Right lobe of liver (tissue), 6 donors: ENCODE data around the gene DAPK1. TPM values are rescaled to one million over a fixed set of nuclear protein-coding genes. Genes with fewer than 3 reads are reported as not detected.

Experiments used
- ATAC-seq, 4 donors: fragments of 200-7000 bp; cut with Tn5 transposase; one replicate each; pipeline ENCODE4 v1.9.1; 2020; ENCODE audit warnings: mild to moderate bottlenecking in 4 of 4, moderate library complexity in 4 of 4
- DNase-seq, 3 donors: peaks; one replicate each; pipeline ENCODE4 v3.0.0-alpha.2; 2020
- H3K27ac ChIP-seq, 3 donors: fragments of 200-600 bp; one replicate each; pipeline ENCODE4 v1.8.0; 2022
- H3K27me3 ChIP-seq, 2 donors: fragments of 200-600 bp; one replicate each; pipeline ENCODE4 v1.8.0; 2022
- H3K36me3 ChIP-seq, 4 donors: fragments of 200-600 bp; sonication (generic) in 1 of 4; one replicate each; pipeline versions ENCODE4 v1.5.1 to v1.8.0; 2017 to 2022; ENCODE audit warnings: control low read depth in 1 of 4
- H3K4me1 ChIP-seq, 4 donors: fragments of 200-600 bp; sonication (generic) in 1 of 4; one replicate each; pipeline versions ENCODE4 v1.5.1 to v1.8.0; 2017 to 2022; ENCODE audit warnings: control low read depth in 1 of 4
- H3K4me3 ChIP-seq, 3 donors: fragments of 200-600 bp; one replicate each; pipeline ENCODE4 v1.8.0; 2022
- H3K9me3 ChIP-seq, 4 donors: fragments of 200-600 bp; sonication (generic) in 1 of 4; one replicate each; pipeline versions ENCODE4 v1.5.1 to v1.8.0; 2017 to 2022; ENCODE audit warnings: control low read depth in 1 of 4
- POLR2A ChIP-seq: fragments of 450-650 bp; IDR thresholded peaks from one replicate; pipeline ENCODE4 v1.6.1; 2017; ENCODE audit warnings: antibody characterized with exemption, mild to moderate bottlenecking
- WGBS: methylation state at CpG from one replicate; pipeline ENCODE4 v1.1.6; 2018; ENCODE audit warnings: low coverage, low lambda C conversion rate; ENCODE audit not compliant: insufficient coverage; ENCODE audit errors: missing lambda C conversion rate; 5-methylcytosine and 5-hydroxymethylcytosine counted together
- intact Hi-C, 2 donors: fragments of 100-400 bp; cut with DNase I; formaldehyde crosslinking; loops; one replicate each; pipeline versions ENCODE4 v1.11.2 to v1.14.1; 2022
- total RNA-seq, 6 experiments: library from RNA; depleted of rRNA in 2 of 6; stranded (reverse); fragments of >200 nt in 2 of 6; fragmentation: NEBNext Ultra II Directional in 3 of 6; extraction: Animal tissue kit (Norgen Biotek cat#: 25700) in 3 of 6; gene quantifications; one replicate each; pipeline versions ENCODE4 v1.1.0 to v1.2.4, GENCODE V29; 2016 to 2023
- TF ChIP-seq, protein P1 (sequence below), 4 donors: fragments of 200-600 bp in 3 of 4; fragments of 450-650 bp in 1 of 4; IDR thresholded peaks; one replicate each; pipeline versions ENCODE4 v1.5.1 to v1.8.0; 2016 to 2022; ENCODE audit warnings: antibody characterized with exemption in 4 of 4, mild to moderate bottlenecking in 2 of 4
- donor health status: DM: no; HTN: yes; CAD: no.
- donor health status: DM: no; HTN: no; CAD: no.
- donor health status: DM: no; HTN: no; CAD: no.
- donor health status: DM: no; HTN: yes; CAD: no.
- donor health status: DM: no; HTN: yes; CAD: no.

DAPK1 gene
- total RNA-seq, 6 experiments from 2014 or later, result 17.4 to 55.0 (median 33.9) TPM

DNA sequence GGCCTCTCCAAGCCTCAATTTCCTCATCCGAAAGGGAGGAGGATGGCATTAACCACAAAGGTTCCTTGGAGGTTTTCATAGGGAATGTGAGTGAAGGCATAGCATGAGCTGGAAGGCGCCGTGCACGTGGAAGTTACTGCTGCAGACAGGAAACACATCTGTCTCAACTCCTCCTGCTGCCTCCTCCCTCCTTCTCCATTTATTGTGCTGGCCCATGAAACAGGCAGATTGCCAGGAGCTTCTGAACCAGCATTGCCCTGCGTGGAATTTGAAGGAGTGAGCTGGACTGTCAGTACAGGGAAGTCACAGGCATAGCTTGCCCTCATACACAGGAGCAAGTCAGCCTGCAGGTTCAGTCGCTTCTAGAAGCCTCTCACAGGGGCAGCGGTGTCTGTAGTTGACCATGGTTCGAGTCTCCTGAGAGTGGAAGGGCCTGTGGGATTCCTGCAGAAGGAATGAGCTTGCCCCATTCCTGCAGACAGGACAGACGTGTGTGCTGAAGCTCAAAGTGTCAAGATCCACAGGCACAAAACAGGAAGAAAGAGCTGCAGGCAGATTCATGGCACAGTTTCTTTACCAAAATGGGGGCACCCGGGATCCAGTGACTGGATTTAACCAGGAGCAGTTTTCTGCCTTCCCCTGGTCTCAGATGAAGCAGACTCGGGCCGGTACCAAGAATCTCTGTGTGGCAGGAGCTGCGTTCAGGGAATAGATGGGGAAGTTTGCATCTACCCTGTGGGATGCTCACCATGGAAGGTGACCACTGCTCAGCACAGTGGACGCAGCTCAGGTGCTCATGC is 179.5 kb downstream of the DAPK1 start:
- TF ChIP-seq, protein P1, sequence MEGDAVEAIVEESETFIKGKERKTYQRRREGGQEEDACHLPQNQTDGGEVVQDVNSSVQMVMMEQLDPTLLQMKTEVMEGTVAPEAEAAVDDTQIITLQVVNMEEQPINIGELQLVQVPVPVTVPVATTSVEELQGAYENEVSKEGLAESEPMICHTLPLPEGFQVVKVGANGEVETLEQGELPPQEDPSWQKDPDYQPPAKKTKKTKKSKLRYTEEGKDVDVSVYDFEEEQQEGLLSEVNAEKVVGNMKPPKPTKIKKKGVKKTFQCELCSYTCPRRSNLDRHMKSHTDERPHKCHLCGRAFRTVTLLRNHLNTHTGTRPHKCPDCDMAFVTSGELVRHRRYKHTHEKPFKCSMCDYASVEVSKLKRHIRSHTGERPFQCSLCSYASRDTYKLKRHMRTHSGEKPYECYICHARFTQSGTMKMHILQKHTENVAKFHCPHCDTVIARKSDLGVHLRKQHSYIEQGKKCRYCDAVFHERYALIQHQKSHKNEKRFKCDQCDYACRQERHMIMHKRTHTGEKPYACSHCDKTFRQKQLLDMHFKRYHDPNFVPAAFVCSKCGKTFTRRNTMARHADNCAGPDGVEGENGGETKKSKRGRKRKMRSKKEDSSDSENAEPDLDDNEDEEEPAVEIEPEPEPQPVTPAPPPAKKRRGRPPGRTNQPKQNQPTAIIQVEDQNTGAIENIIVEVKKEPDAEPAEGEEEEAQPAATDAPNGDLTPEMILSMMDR (IDR thresholded peaks at IDR 0.05), result no peak
- TF ChIP-seq POLR2A, result no peak
- DNase-seq (no peak), ATAC-seq (peak in 2 of 4 donors; percentile 6 to 8)
- 45% methylated on average over 5 of the region's 14 CpGs for WGBS
- Histone ChIP-seq H3K27ac (no peak overlapping the region), H3K4me1 (peaks cover 0 to 11% (median 5%) of the 10 kb centered on the region in 4 donors), H3K27me3 (no peaks in the 10 kb centered on the region), H3K4me3 (no peak overlapping the region), H3K36me3 (peaks cover 0 to 2% (median 0%) of the 10 kb centered on the region in 4 donors), H3K9me3 (no peaks in the 10 kb centered on the region)
- intact Hi-C loops, result loop anchor here in 1 of 2 donors (10.0 kb wide), 1 partner anchor 138 kb away; no protein-coding TSS in a partner anchor

DNA sequence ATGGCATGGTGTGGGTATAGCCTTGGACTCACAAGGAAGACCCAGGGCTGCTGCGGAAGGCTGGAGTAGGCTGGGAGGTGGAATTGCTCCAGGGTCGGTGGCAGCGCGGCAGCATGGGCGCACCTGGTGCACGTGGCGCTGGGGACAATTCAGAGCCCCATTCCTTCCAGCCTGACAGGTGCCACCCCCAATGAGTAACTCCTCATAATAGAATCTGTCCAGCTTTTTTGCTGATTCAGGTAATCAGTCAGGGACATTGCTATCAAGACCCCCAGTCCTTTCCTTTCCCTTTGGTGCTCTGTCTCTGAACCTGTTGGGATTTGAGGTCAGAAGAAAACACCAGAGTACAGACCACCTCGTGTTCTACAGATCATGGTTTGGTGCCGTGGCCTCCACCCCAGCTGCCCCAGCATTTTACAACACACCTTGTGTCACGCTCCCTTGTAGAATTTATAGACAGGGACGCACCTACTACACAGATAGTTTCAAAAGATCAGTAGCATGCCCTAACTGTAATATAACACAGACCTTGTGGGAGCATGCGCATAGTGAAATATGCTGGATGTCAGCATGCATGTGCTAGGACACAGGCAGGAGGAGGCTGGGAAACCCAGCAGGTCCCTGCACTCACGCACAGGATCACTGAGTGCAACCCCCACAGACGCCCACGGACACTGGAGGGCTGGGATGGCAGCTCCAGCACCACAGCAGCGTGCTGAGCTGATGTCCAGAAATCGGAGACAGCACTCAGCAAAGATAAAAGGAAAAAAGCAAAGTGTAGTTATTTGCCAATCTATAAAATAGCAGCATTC is 180.3 kb downstream of the DAPK1 start:
- no peaks in the 10 kb centered on the region for H3K9me3 ChIP-seq
- no peaks in the 10 kb centered on the region for H3K27me3 ChIP-seq
- 70% methylated on average over 5 of the region's 17 CpGs for WGBS
- peaks cover 0 to 2% (median 0%) of the 10 kb centered on the region in 4 donors for H3K36me3 ChIP-seq
- H3K27ac ChIP-seq, result no peak overlapping the region
- DNase-seq (no peak), ATAC-seq (no peak)
- intact Hi-C loops, result loop anchor here in 1 of 2 donors (10.0 kb wide), 1 partner anchor 137 kb away; no protein-coding TSS in a partner anchor
- no peak overlapping the region for H3K4me3 ChIP-seq
- H3K4me1 ChIP-seq, result peaks cover 0 to 17% (median 7%) of the 10 kb centered on the region in 4 donors
- TF ChIP-seq, protein P1 (IDR thresholded peaks at IDR 0.05), result no peak
- no peak for TF ChIP-seq POLR2A

DNA sequence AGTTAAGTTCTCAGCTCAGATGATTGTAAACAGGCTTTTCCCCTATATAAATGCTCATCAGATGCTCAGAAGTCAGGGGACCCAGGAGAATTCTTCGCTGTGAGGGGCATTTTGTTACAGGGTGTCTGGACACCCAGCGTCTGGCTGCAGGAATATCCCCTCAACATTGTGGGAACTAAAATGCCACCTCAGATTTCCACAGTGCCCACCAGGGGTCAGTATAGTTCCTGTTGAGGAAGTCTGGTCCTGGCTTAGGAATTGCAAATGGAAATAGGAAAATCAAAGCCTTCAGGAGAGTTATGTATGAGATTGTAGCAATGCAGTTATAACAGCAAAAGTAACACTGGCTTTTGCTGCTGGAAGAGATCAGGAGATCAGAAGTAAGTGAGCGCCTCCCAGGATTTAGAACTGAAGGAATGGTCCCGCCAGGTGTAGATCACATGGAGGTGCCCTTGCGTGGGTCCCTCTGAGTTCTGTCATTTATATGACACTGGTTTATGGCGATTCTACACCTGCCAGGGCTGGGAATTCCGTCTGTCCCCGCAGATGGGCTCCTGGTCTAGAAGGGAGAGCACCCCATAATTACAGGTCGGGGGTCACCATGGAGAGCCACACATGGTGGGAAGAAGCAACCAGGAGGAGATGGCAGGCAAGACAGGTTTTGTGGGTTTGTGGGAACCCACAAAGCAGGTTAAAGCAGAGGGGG is 181.1 kb downstream of the DAPK1 start:
- Histone ChIP-seq H3K27me3 (no peaks in the 10 kb centered on the region), H3K4me1 (peaks cover 0 to 17% (median 7%) of the 10 kb centered on the region in 4 donors), H3K4me3 (no peak overlapping the region), H3K9me3 (no peaks in the 10 kb centered on the region), H3K36me3 (peaks cover 0 to 2% (median 0%) of the 10 kb centered on the region in 4 donors), H3K27ac (no peak overlapping the region)
- TF ChIP-seq, protein P1 (IDR thresholded peaks at IDR 0.05), result peak; percentile 73 to 78 (median 76)
- no peak for TF ChIP-seq POLR2A
- 80% methylated on average over 9 of the region's 9 CpGs for WGBS
- DNase-seq (peak in 1 of 3 donors; percentile 61), ATAC-seq (peak; percentile 58 to 65 (median 64))
- intact Hi-C loops, result loop anchor here in 1 of 2 donors (10.0 kb wide), 1 partner anchor 136 kb away; no protein-coding TSS in a partner anchor
